Ascending aorta (tissue), 2 donors: ENCODE data around the gene RASGRF1. TPM values are rescaled to one million over a fixed set of nuclear protein-coding genes. Genes with fewer than 3 reads are reported as not detected.

Source experiments
- DNase-seq, 2 donors: peaks; one replicate each; pipeline ENCODE4 v3.0.0-alpha.2; 2019; ENCODE audit warnings: low spot score in 2 of 2
- H3K27ac ChIP-seq, 2 donors: fragments of 200-600 bp; sonication (generic); one replicate each; pipeline ENCODE4 v1.5.1; 2016 to 2017; ENCODE audit warnings: mild to moderate bottlenecking in 1 of 2
- H3K27me3 ChIP-seq: fragments of 200-600 bp; sonication (generic); one replicate; pipeline ENCODE4 v1.5.1; 2017
- H3K36me3 ChIP-seq, 2 donors: fragments of 200-600 bp; sonication (generic); one replicate each; pipeline ENCODE4 v1.5.1; 2016
- H3K4me1 ChIP-seq, 2 donors: fragments of 200-600 bp; sonication (generic); one replicate each; pipeline ENCODE4 v1.5.1; 2016 to 2017; ENCODE audit warnings: mild to moderate bottlenecking in 1 of 2
- H3K4me3 ChIP-seq, 2 donors: fragments of 200-600 bp; sonication (generic); one replicate each; pipeline ENCODE4 v1.5.1; 2016 to 2017; ENCODE audit warnings: mild to moderate bottlenecking in 1 of 2
- H3K9me3 ChIP-seq, 2 donors: fragments of 200-600 bp; sonication (generic); one replicate each; pipeline ENCODE4 v1.5.1; 2016
- intact Hi-C: fragments of 100-400 bp; cut with DNase I; formaldehyde crosslinking; loops from one replicate; pipeline ENCODE4 v1.15.1; 2023
- total RNA-seq: library from RNA; depleted of rRNA; stranded (reverse); fragments of >200 nt; gene quantifications from one replicate; pipeline ENCODE4 v1.1.0, GENCODE V29; 2016
- TF ChIP-seq, protein P1 (sequence below), 3 experiments: fragments of 200-600 bp in 2 of 3; fragments of 450-650 bp in 1 of 3; sonication (generic) in 2 of 3; IDR thresholded peaks; one replicate each; pipeline ENCODE4 v1.5.1; 2016 to 2019; ENCODE audit warnings: antibody characterized with exemption in 3 of 3, mild to moderate bottlenecking in 1 of 3, moderate library complexity in 1 of 3

The RASGRF1 gene
- total RNA-seq, 1 donor from 2014 or later: not detected

DNA sequence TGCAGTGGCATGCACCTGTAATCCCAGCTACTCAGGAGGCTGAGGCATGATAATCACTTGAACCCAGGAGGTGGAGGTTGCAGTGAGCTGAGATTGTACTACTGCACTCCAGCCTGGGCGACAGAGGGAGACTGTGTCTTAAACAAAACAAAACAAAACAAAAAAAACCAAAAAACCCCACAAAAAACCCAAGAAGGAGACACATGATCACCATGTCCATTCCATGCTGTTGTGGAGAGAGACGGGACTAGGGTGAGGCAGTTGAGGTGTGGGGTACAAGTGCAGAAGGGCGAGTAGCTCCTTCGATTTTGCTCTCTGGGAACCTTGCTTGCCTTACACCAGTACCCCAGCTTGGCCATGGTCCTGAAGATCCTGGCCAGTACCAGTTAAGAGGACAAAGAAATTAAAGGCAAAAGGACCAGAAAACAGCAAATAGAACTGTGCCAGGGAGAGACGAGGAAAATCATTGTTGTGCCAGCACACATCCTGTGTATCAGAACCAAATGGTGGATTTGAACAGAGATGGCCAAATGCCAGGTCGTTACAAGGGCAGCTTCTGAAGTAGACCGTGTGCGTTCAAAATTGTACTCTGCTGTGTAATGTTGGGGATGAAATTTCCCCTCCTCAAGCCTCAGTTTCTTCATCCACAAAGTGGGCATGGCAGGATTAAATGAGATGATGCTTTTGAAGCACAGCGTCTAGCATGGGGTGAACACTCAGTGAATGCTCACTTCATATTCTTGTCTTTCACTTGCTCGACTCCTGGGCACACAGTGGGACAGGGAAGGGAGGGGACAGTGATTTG is 102.8 kb downstream of the RASGRF1 start:
- Histone ChIP-seq H3K27me3 (no peaks in the 10 kb centered on the region), H3K4me1 (peaks cover 4 to 11% of the 10 kb centered on the region in 2 donors), H3K9me3 (no peaks in the 10 kb centered on the region), H3K4me3 (no peak overlapping the region), H3K36me3 (no peaks in the 10 kb centered on the region), H3K27ac (peak overlapping the region; percentile 44 to 67)
- no peak for DNase-seq
- TF ChIP-seq, protein P1, sequence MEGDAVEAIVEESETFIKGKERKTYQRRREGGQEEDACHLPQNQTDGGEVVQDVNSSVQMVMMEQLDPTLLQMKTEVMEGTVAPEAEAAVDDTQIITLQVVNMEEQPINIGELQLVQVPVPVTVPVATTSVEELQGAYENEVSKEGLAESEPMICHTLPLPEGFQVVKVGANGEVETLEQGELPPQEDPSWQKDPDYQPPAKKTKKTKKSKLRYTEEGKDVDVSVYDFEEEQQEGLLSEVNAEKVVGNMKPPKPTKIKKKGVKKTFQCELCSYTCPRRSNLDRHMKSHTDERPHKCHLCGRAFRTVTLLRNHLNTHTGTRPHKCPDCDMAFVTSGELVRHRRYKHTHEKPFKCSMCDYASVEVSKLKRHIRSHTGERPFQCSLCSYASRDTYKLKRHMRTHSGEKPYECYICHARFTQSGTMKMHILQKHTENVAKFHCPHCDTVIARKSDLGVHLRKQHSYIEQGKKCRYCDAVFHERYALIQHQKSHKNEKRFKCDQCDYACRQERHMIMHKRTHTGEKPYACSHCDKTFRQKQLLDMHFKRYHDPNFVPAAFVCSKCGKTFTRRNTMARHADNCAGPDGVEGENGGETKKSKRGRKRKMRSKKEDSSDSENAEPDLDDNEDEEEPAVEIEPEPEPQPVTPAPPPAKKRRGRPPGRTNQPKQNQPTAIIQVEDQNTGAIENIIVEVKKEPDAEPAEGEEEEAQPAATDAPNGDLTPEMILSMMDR (IDR thresholded peaks at IDR 0.05): no peak
- intact Hi-C loops: loop anchor here (10.0 kb wide), 1 partner anchor 233 kb away; no protein-coding TSS in a partner anchor

DNA sequence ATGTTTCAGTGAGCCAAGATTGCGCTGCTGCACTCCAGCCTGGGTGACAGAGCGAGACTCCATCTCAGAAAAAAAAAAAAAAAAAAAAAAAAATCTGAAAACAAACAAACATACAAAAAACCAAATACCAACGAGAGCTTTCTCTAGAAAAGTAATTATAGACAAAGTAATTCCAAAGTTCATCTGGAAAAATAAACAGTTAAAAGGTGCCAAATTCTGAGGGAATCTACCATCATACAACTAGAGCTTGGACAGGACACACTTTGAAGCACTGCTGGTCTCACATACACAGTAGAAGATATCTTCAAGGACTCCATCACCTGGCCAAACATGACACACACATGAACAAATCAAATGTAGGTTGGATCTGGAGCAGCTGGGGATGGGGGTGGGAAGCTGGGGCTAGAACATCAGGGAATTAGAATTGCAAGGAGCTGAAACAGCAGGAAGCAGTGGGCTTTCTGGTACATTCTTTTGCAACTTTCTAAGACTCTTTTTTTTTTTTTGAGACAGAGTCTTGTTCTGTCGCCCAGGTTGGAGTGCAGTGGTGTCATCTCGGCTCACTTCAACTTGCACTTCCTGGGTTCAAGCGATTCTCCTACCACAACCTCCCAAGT is 104.6 kb downstream of the RASGRF1 start:
- Histone ChIP-seq H3K36me3 (no peaks in the 10 kb centered on the region), H3K27ac (no peak overlapping the region), H3K4me1 (peaks cover 4 to 11% of the 10 kb centered on the region in 2 donors), H3K9me3 (no peaks in the 10 kb centered on the region), H3K27me3 (no peaks in the 10 kb centered on the region), H3K4me3 (no peak overlapping the region)
- no peak for DNase-seq
- TF ChIP-seq, protein P1 (IDR thresholded peaks at IDR 0.05): no peak
- intact Hi-C loops: loop anchor here (10.0 kb wide), 1 partner anchor 231 kb away; no protein-coding TSS in a partner anchor

DNA sequence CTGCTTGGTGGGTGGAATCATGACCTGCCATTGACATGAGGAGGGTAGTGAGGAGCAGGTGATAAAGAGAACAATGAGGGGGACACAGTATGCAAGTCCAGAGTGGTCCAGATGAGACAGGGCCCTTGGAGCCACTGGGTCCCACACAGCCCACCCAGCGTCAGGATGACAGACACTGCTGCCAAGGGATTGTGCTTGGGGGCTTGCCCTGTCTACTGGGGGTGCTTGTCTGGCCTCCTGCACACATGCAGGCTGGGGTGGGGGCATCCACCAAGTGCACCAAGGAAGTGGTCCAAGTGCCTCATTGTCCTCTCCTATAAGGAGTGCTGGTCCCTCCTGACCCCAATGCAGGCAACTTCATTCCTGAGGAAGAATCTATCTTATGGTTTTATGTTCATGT is 106.5 kb downstream of the RASGRF1 start:
- DNase-seq: no peak
- H3K36me3 ChIP-seq: no peaks in the 10 kb centered on the region
- H3K4me3 ChIP-seq: no peak overlapping the region
- no peaks in the 10 kb centered on the region for H3K9me3 ChIP-seq
- peaks cover 3 to 7% of the 10 kb centered on the region in 2 donors for H3K4me1 ChIP-seq
- no peaks in the 10 kb centered on the region for H3K27me3 ChIP-seq
- TF ChIP-seq, protein P1 (IDR thresholded peaks at IDR 0.05): no peak
- no peak overlapping the region for H3K27ac ChIP-seq
- intact Hi-C loops: loop anchor here (10.0 kb wide), 1 partner anchor 229 kb away; no protein-coding TSS in a partner anchor

DNA sequence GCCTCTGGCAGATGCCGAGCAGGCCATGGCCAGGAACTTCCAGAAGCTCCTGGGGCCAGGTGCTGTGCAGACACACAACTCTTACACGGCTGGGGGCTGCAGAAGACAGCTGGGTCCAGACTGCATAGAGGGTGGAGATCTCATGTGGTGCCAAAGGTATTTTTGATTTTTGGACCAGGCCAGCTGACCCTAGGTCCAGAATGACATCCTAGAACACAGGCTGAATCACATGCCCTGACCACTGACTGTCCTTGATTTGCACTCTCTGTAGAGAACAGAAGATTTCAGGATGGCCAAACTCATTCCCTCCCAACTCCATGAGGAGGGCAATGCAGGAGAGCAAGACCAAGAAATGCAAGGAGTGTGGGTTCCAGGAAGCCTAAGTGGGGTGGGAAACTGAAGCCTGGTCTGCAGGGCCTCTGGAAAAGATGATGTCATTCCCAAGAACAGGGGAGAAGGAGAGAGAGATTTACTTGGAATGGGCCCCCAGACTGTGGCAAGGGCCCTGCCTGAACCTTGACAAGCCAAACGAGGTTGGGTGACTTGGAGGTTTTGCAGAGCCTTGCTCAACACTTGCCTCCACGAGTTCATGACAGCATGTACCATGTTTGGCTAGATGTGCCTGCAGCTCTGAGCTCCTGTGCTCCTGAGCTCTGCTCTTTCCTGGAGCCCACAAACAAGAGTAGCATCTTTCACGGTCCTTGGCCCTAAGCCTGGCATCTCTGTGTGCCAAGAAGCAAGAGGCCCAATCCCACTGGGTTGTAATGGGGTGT is 107.2 kb downstream of the RASGRF1 start:
- Histone ChIP-seq H3K36me3 (no peaks in the 10 kb centered on the region), H3K4me3 (no peak overlapping the region), H3K27ac (no peak overlapping the region), H3K9me3 (no peaks in the 10 kb centered on the region), H3K27me3 (no peaks in the 10 kb centered on the region), H3K4me1 (peaks cover 0 to 2% of the 10 kb centered on the region in 2 donors)
- TF ChIP-seq, protein P1 (IDR thresholded peaks at IDR 0.05): no peak
- no peak for DNase-seq
- intact Hi-C loops: loop anchor here (10.0 kb wide), 1 partner anchor 229 kb away; no protein-coding TSS in a partner anchor

DNA sequence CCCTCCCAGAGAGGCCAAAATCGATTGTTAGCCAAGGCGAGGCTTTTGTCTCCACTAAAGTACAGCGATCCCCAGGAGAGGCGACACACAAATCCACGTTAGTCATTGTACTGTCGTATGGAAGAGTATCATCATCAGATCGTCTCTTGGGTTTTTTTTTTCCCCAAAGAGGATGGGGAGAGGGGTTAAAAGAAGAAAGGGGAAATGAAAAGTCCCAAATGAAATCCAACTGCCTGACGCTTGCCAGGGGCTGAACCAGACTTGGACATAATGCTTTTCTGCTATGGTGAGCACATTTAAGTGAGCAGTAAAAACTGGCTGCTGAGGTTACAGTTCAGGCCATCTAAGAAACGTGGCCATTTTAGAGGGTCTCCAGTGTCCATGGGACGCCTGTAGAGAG is 107.8 kb downstream of the RASGRF1 start:
- no peaks in the 10 kb centered on the region for H3K4me1 ChIP-seq
- intact Hi-C loops: loop anchor here (10.0 kb wide), 1 partner anchor 228 kb away; no protein-coding TSS in a partner anchor
- H3K9me3 ChIP-seq: no peaks in the 10 kb centered on the region
- H3K4me3 ChIP-seq: no peak overlapping the region
- H3K27me3 ChIP-seq: no peaks in the 10 kb centered on the region
- H3K36me3 ChIP-seq: no peaks in the 10 kb centered on the region
- TF ChIP-seq, protein P1 (IDR thresholded peaks at IDR 0.05): no peak
- no peak for DNase-seq
- H3K27ac ChIP-seq: no peak overlapping the region
